ENCODE results near the gene UTP4.

The UTP4 gene

DNA sequence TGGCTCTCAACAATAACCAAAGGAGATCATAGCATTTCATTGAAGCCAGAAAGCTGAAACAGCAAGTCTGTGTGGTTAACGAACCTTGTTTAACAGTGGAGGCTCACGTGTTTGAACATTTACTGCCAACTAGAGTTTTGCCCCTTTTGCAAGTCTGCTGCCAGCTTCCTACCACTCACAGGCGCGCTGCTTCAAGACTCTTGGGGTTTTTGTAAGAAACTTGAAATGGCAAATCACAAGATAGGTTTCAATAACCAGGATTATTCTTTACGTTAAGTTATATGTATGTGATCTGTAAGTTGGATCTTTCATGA, 55.7 kb downstream of the UTP4 start:
- H3K9me3 ChIP-seq (ENCODE audit: control insufficient read depth, insufficient read depth, low read length), result no peaks in the 10 kb centered on the region
- no peaks in the 10 kb centered on the region for H3K36me3 ChIP-seq (ENCODE audit: insufficient read depth, low read length)
- peaks cover 14% of the 10 kb centered on the region for H3K4me1 ChIP-seq (ENCODE audit: insufficient read depth, low read length)
- H3K9ac ChIP-seq (ENCODE audit: low read depth, low read length), result peak overlapping the region; percentile 90

DNA sequence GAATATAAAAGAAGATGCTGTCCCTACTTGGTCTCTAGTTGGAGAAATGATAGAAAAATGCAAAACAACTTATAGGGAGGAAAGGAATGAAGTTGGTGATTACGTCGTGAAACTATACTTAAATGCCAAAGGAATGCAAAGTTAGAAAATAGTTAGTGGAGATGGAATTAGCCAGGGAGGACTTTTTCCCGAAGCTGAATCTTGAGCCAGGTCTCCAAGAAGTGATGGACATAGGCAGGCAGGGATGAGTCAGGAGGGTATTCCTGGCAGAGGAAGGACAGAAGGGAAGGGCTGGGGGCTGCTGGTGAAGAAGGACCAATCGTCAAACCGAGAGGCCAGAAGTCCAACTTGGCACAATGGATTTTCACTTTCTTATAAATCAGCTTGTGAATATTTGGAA, 56.3 kb downstream of the UTP4 start:
- Histone ChIP-seq H3K9me3 (ENCODE audit: control insufficient read depth, insufficient read depth, low read length) (no peaks in the 10 kb centered on the region), H3K9ac (ENCODE audit: low read depth, low read length) (peak overlapping the region; percentile 90; the same call in 1 of the 2 replicates), H3K4me1 (ENCODE audit: insufficient read depth, low read length) (peaks cover 14% of the 10 kb centered on the region), H3K36me3 (ENCODE audit: insufficient read depth, low read length) (no peaks in the 10 kb centered on the region)

DNA sequence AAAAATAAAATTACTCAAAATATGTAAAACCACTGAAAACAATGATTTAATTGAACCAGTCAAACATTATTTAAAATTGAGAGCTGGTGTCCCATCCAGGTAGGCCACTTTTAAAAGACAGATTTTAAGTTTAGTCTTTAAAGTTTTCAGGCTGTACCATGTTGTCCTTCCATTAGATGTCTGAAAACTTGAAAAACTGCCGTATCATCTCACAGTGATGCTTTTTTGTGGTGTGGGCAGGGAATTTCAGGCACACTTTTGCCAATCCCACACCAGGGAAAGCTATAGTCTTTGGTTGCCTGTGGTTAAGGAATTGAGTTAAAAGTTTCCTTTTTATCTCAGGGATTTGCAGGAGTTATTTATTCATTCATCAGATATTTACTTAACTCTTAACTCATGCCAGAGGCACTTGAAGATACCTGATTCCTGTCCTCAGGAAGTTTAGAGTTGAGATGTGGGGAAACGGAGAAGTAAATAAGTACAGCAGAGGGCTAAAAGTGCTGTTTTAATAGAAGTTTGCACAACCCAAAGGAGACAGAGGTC, 57.7 kb downstream of the UTP4 start:
- peaks cover 14% of the 10 kb centered on the region for H3K4me1 ChIP-seq (ENCODE audit: insufficient read depth, low read length)
- H3K9ac ChIP-seq (ENCODE audit: low read depth, low read length), result no peak overlapping the region
- no peaks in the 10 kb centered on the region for H3K36me3 ChIP-seq (ENCODE audit: insufficient read depth, low read length)
- no peaks in the 10 kb centered on the region for H3K9me3 ChIP-seq (ENCODE audit: control insufficient read depth, insufficient read depth, low read length)

DNA sequence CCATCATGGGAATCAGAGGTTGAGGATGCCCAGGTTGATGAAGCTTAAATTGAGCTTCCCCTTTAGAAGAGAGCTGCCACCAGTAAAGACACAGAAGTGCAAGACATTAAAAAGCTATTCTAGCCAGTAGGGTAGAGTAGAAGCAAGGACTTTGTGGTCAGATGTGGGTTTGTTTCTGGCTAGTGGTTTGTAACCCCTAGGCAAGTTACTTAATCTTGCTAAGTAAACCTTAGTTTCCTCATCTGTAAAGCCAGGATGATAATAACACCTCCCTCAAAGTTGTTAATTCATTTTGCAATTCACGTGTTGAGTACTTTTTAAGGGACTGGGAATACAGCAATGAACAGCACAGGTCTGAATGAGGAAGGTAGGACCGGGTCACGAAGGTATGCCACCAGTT, 58.1 kb downstream of the UTP4 start:
- no peaks in the 10 kb centered on the region for H3K9me3 ChIP-seq (ENCODE audit: control insufficient read depth, insufficient read depth, low read length)
- no peaks in the 10 kb centered on the region for H3K36me3 ChIP-seq (ENCODE audit: insufficient read depth, low read length)
- H3K9ac ChIP-seq (ENCODE audit: low read depth, low read length), result no peak overlapping the region
- H3K4me1 ChIP-seq (ENCODE audit: insufficient read depth, low read length), result peaks cover 14% of the 10 kb centered on the region

DNA sequence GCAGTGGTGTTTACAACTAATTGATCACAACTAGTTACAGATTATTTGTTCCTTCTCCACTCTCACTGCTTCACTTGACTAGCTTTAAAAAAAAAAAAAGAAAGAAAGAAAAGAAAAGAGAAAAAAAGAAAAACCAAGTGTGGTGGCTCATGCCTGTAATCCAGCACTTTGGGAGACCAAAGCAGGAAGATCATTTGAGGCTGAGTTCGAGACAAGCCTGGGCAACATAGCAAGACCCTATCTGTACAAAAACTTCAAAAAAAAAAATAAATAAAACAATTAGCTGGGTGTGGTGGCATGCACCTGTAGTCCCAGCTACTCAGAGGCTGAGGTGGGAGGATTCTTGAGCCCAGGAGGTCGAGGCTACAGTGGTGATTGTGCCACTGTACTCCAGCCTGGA, 58.7 kb downstream of the UTP4 start:
- no peaks in the 10 kb centered on the region for H3K9me3 ChIP-seq (ENCODE audit: control insufficient read depth, insufficient read depth, low read length)
- no peak overlapping the region for H3K9ac ChIP-seq (ENCODE audit: low read depth, low read length)
- no peaks in the 10 kb centered on the region for H3K36me3 ChIP-seq (ENCODE audit: insufficient read depth, low read length)
- H3K4me1 ChIP-seq (ENCODE audit: insufficient read depth, low read length), result peaks cover 14% of the 10 kb centered on the region

DNA sequence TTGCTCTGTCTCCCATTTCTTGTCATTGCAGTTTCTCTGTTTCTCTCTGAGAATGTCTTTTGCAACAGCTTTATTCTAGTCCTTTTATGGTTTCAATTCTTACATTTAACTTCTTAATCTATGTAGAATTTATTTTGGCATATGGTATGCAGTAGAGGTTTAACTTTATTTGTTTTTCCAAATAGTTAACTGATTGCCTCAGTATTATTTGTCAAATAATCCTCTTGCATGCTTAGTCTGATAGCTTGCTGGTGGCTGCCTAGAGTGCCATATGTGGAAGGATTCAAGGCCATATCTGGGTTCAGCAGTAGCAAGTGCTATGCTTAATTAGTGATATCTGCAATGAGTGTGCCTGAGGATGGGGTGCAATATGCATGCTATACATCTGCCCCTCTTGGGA, 61.4 kb downstream of the UTP4 start:
- peaks cover 11% of the 10 kb centered on the region for H3K4me1 ChIP-seq (ENCODE audit: insufficient read depth, low read length)
- H3K9ac ChIP-seq (ENCODE audit: low read depth, low read length), result no peak overlapping the region
- H3K36me3 ChIP-seq (ENCODE audit: insufficient read depth, low read length), result no peaks in the 10 kb centered on the region
- H3K9me3 ChIP-seq (ENCODE audit: control insufficient read depth, insufficient read depth, low read length), result no peaks in the 10 kb centered on the region

DNA sequence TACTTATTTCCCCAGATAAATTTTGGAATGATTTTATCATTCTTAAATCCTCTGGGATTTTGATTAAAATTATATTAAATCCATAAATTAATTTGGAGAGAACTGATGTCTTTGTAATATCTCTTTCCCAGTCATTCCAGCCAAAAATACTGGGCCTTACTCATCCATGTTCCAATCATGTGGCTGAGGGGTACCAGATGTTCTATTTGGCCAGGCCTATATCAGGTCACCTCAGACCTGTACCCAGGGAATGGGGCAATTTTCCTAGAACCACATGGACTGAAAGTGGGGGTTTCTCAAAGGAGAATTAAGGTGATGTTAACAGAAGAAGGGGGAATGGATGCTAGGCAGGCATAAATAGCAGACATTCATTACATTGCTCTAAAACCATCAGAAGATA, 62.0 kb downstream of the UTP4 start:
- Histone ChIP-seq H3K4me1 (ENCODE audit: insufficient read depth, low read length) (peaks cover 6% of the 10 kb centered on the region; the same call in 1 of the 2 replicates), H3K9me3 (ENCODE audit: control insufficient read depth, insufficient read depth, low read length) (no peaks in the 10 kb centered on the region), H3K9ac (ENCODE audit: low read depth, low read length) (no peak overlapping the region), H3K36me3 (ENCODE audit: insufficient read depth, low read length) (no peaks in the 10 kb centered on the region)

DNA sequence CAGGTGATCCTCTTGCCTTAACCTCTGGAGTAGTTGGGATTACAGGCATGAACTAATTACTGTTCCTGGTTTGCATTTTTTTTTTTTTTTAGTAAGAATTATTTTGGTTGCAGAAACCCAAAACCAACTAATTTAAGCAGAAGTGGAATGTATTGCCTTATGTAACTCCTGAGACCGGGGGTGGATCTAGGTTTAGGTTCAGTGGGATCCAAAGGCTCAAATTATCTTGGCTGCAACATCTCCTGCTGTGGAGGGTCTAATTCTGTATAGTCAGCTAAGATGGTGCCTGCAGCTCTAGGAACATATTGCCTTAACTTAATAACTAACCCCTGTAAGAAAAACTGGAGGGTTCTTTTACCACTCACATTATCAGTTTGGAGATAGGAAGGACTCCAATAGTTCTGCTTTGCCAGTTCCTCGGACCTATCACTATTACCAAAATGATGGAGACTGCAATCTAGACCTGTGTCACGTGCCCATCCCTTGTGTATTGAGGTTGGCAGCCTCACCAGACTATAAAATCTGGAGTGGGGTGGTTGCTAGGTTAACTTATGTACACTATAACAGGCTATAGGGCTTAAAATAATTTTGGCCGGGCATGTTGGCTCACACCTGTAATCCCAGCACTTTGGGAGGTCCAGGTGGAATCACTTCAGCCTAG, 63.0 kb downstream of the UTP4 start:
- H3K4me1 ChIP-seq (ENCODE audit: insufficient read depth, low read length), result peaks cover 4% of the 10 kb centered on the region; the same call in 1 of the 2 replicates
- no peak overlapping the region for H3K9ac ChIP-seq (ENCODE audit: low read depth, low read length)
- H3K36me3 ChIP-seq (ENCODE audit: insufficient read depth, low read length), result no peaks in the 10 kb centered on the region
- no peaks in the 10 kb centered on the region for H3K9me3 ChIP-seq (ENCODE audit: control insufficient read depth, insufficient read depth, low read length)

DNA sequence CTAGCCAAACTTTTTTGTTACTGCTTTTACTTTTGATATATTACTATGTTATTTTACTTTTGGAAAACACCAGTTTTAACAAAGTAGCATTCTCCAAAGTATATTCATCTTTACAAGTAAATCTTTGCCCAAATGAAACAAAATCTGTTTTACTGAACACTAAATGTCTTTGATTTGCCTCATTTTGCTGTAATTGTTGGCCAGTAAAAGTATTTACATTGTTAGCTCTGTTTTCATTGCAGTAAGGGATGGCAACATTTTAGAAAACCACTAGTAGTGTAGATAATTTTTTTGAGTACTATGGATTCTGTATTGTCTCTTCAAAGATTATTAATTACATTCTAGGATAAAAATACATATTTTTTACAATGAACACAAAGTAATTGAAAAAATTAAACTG, 65.1 kb downstream of the UTP4 start:
- Histone ChIP-seq H3K4me1 (ENCODE audit: insufficient read depth, low read length) (no peaks in the 10 kb centered on the region), H3K9me3 (ENCODE audit: control insufficient read depth, insufficient read depth, low read length) (no peaks in the 10 kb centered on the region), H3K9ac (ENCODE audit: low read depth, low read length) (no peak overlapping the region), H3K36me3 (ENCODE audit: insufficient read depth, low read length) (no peaks in the 10 kb centered on the region)

DNA sequence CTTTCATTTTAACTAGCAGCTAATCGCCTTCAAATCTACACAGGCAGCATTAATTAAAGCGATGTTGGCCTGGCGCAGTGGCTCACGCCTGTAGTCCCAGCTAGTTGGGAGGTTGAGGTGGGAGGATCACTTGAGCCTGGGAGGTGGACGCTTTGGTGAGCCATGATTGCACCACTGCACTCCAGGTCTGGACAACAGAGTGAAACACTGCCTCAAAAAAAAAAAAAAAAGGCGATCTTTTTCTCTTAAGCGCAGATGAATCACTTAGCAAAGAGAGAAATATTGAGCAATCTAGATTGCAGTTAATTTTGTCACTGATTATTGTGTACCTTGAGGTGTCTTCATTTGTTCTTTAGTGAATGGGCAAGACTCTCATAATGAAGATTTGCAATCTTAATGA, 66.9 kb downstream of the UTP4 start:
- Histone ChIP-seq H3K9ac (ENCODE audit: low read depth, low read length) (no peak overlapping the region), H3K4me1 (ENCODE audit: insufficient read depth, low read length) (no peaks in the 10 kb centered on the region), H3K36me3 (ENCODE audit: insufficient read depth, low read length) (no peaks in the 10 kb centered on the region), H3K9me3 (ENCODE audit: control insufficient read depth, insufficient read depth, low read length) (no peaks in the 10 kb centered on the region)

DNA sequence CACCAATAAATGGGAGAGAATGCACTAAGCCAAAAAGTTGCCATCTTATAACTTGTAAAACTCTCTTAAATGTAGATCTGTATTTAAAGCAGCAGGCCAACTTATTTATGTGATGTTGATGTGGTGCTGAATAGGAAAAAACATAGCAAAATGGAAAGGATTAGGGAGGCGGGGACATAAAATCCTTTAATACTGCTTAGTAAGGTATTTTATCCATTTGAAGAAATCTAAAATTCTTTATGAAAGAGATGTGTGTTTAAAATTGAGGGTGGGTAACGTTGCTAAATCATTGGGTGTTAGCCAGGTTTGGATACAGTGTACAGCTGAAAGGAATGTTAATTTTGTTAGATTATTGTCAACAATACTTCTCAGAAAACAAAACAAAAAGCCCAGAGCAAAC, 68.8 kb downstream of the UTP4 start:
- no peaks in the 10 kb centered on the region for H3K9me3 ChIP-seq (ENCODE audit: control insufficient read depth, insufficient read depth, low read length)
- no peak overlapping the region for H3K9ac ChIP-seq (ENCODE audit: low read depth, low read length)
- no peaks in the 10 kb centered on the region for H3K4me1 ChIP-seq (ENCODE audit: insufficient read depth, low read length)
- no peaks in the 10 kb centered on the region for H3K36me3 ChIP-seq (ENCODE audit: insufficient read depth, low read length)

DNA sequence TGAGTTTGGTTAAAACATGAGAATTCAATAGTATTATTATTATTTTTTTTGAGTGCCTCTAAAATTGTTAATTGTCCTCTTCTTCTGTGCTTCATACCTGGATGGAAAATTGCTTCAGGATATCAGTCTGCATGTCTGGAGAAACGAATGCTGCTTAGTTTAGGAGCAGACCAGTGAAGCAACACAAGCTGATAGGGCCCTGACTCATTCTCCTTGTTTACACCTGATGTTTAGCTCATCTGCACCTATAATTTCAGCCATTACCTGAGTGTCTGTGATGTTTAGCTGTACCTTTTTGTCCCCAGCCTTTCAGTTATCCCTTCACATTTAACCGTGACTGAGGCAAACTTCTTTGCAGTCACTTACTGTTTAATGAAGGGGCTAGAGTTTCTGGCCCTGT, 69.3 kb downstream of the UTP4 start:
- Histone ChIP-seq H3K9ac (ENCODE audit: low read depth, low read length) (no peak overlapping the region), H3K9me3 (ENCODE audit: control insufficient read depth, insufficient read depth, low read length) (no peaks in the 10 kb centered on the region), H3K4me1 (ENCODE audit: insufficient read depth, low read length) (no peaks in the 10 kb centered on the region), H3K36me3 (ENCODE audit: insufficient read depth, low read length) (no peaks in the 10 kb centered on the region)

DNA sequence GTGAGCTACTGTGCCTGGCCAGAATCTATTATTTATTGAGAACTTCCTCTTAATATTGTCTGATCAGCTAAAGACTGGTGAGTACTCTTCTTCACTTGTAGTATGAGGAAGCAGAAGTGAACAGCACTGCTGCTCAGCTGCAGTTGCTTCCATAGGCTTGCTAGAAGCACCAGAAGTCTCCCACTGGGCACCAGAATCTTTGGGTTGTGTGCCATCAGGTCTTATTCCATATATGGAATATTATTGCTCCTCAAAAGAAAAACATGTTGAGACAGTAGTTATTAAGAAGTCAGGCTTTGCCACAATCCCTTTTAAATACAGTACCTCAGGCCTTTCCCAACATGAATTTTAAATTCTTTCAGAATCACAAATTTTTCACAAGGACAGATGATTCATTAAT, 71.7 kb downstream of the UTP4 start:
- no peaks in the 10 kb centered on the region for H3K36me3 ChIP-seq (ENCODE audit: insufficient read depth, low read length)
- H3K9me3 ChIP-seq (ENCODE audit: control insufficient read depth, insufficient read depth, low read length), result no peaks in the 10 kb centered on the region
- H3K4me1 ChIP-seq (ENCODE audit: insufficient read depth, low read length), result no peaks in the 10 kb centered on the region
- H3K9ac ChIP-seq (ENCODE audit: low read depth, low read length), result no peak overlapping the region

DNA sequence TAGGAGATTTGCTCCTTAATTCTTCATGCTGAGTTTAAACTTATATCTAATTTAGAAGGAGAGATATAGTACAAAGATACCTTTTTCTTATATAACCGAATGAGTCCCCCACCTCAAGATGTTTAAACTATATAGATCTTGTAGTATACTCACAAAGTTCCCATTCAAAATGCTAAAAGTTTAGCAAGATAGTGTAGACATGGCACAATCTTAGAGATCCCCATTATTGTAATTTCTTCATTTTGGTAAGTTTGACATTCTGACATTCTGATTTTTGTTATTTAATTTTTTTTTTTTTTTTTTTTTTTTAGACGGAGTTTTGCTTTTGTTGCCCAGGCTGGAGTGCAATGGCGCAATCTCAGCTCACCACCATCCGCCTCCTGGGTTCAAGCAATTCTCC, 77.3 kb downstream of the UTP4 start:
- no peaks in the 10 kb centered on the region for H3K9me3 ChIP-seq (ENCODE audit: control insufficient read depth, insufficient read depth, low read length)
- no peaks in the 10 kb centered on the region for H3K4me1 ChIP-seq (ENCODE audit: insufficient read depth, low read length)
- no peak overlapping the region for H3K9ac ChIP-seq (ENCODE audit: low read depth, low read length)
- no peaks in the 10 kb centered on the region for H3K36me3 ChIP-seq (ENCODE audit: insufficient read depth, low read length)

DNA sequence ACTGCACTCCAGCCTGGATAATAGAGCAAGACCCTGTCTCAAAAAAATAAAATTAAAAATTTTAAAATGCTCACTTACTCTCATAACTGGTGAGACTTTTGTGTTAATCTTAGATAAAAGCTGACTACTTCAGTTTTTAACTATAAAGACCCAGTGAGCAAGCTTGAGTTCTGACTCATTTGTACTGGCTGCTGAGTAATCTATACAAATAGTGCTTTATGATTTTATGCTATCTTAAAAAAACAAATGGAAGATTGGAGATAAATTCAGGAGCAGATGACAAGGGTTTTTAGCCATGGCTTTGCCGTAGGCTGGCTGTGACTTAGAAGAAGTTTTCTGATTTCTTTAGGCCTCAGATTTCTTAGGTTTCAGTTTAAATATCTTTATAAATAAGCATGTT, 85.0 kb downstream of the UTP4 start:
- no peaks in the 10 kb centered on the region for H3K4me1 ChIP-seq (ENCODE audit: insufficient read depth, low read length)
- no peaks in the 10 kb centered on the region for H3K9me3 ChIP-seq (ENCODE audit: control insufficient read depth, insufficient read depth, low read length)
- no peak overlapping the region for H3K9ac ChIP-seq (ENCODE audit: low read depth, low read length)
- no peaks in the 10 kb centered on the region for H3K36me3 ChIP-seq (ENCODE audit: insufficient read depth, low read length)
